Dermis blood vessel endothelial cell (primary cell): ENCODE data around the gene DCAF10. TPM values are rescaled to one million over a fixed set of nuclear protein-coding genes. Genes with fewer than 3 reads are reported as not detected.
A peak's percentile ranks its signal among the peaks of the same experiment; 100 is the strongest.
"Not testable (repeated sequence)": the region's sequence is repeated elsewhere in the genome, so short reads cannot be mapped to it uniquely, and the experiment has no call there.

Experiments
- DNase-seq: peaks from one replicate; pipeline ENCODE4 v3.0.0; 2010
- total RNA-seq: library from RNA; depleted of rRNA; stranded (reverse); fragments of >200 nt; gene quantifications from 2 replicates; pipeline ENCODE4 v1.2.3, GENCODE V29; 2014

The DCAF10 gene
- total RNA-seq, 1 donor from 2014 or later = 22.8 TPM

DNA sequence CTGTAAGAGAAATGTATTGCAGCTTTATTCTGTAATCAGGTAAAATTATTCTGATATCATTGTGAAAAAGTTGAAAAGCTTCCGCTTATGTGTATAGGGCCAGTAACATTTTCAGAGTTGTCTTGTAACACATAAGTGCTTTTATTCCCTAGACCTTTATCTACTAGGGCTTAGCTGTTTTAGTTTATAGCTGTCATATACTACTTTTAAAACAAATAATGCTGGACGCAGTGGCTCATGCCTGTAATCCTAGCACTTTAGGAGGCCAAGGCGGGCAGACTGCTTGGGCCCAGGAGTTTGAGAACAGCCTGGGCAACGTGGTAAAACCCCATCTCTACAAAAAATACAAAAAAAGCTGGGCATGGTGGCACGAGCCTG is 70.2 kb downstream of the DCAF10 start:
- no peak for DNase-seq

DNA sequence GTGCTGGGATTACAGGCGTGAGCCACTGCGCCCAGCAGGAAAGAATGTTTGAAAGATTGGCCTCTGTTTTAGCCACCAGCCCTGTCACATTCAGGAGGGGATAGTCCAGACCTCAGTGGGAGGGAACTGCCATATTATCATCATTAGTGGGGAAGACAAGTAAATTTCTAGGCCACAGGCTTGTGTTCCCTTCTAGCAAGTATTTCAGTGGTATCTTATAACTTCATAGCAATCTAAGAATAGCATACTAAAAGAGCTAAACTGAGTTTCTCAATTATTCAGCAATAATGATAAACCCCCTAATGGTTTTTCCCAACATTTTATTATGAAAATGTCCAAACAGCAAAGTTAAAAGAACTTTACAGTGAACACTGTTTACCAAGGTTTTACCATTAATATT is 73.4 kb downstream of the DCAF10 start:
- DNase-seq = no peak

DNA sequence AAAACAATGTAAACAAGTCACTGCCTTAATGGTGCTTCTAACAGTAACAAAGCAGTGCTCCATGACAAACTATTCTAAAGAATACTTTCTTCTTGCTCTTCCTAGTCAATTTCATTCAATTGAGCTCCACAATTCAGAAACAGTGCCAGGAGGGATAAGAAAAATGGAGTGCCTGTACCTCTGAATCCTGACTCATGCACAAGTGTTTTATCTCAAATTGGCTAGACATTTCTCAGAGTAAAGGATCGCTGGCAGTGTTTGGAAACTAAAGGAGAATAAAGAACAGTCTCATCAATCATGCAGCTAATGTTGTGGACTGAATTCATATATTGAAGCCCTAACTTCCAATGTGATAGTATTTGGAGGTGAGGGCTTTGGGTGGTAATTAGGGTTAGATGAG is 75.8 kb downstream of the DCAF10 start:
- DNase-seq = no peak

DNA sequence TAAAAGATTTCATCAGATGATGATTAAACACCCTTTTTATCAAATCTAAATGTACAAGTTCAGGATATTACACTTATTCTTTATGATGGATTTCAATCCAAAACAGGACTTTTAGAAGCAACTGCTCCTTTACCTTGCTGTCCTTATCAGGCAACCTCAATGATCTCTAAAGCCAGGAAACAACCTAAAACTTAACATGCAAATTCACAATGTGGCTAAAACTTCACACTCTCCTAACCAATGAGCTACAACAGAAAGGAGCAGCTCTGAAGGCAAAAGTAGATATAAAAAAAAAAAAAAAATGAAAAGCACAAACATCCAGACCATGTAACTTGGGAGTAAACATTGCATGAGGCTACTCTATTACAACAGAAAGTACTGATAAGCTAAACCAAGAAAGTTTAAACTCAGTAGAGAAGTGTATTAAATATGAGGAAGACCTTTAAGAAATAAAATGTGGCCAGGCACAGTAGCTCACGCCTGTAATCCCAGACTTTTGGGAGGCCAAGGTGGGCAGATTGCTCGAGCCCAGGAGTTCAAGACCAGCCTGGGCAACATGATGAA is 80.4 kb downstream of the DCAF10 start:
- DNase-seq = no peak

DNA sequence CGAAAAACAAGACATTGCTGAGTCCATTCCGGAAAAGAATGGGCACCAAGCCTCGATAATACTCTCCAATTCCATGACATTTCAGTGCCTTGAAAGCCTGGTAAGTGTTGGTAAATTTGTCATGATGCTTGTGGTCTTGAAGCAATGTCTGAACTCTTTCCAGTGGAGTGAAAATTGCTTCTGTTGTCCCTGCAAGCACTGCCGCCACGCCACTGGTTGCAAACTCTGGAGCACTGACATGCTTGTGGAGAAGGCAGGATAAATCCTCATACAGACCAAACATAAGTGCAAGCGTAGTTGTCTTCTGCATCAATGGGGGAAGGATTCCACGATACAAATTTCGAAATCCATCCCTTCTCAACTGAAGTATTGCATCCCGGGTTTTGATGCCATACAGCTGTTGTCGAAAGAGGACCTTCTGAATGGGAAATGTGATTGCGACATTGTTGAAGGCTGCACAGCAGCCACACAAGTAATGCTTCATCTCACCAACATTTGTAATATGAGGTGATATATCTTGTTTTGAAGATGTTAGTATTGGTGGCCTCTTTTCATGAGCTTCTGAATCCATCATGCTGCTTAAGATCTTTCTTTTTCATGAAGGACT is 87.5 kb downstream of the DCAF10 start:
- DNase-seq = not testable (repeated sequence)

DNA sequence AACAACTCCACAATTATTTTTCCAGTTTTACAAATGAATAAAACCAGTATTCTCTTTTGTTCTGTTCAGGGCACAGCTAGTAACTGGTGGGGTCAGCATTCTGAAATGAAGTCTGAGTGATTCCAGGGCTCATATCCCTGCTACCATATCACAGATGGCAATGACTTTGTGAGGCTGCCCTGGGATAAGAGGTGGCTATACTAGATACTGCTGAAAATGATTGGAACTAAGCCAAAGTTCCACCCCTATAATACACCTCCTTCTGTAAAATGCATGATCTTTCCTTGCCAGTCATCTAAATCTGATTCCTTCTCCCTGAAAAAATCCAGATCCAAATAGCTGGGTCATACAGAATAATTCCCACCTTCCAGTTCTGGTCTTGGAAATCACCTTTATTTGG is 88.9 kb downstream of the DCAF10 start:
- no peak for DNase-seq

DNA sequence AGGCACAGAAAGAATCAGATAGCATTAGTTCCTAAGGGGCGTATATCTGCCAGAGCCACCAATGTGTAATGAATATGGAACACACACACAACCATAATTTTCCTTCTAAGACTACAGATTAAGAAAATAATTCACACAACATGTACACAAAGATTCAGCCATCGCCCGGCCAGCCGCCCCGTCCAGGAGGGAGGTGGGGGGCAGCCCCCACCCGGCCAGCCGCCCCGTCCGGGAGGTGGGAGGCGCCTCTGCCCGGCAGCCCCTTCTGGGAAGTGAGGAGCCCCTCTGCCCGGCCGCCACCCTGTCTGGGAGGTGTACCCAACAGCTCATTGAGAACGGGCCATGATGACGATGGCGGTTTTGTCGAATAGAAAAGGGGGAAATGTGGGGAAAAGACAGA is 90.4 kb downstream of the DCAF10 start:
- not testable (repeated sequence) for DNase-seq

DNA sequence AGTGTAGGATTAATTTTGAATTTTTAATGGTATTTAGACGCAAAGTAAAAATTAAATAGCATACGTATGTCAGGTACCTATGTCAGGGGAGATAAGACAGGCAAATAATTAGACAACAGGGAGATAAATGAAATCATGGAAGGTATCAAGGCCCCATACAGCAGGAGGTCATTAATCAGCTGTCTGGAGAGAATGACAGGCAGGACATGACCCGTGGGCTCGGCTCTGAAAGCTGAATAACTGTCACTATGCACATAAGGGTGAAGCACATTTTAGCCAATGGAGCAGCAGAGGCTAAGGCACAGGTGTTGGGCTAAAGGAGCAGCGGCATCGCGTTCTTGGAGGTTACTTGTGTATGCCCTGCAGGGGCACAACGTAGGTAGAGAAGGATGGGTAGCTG is 91.5 kb downstream of the DCAF10 start:
- DNase-seq = no peak

DNA sequence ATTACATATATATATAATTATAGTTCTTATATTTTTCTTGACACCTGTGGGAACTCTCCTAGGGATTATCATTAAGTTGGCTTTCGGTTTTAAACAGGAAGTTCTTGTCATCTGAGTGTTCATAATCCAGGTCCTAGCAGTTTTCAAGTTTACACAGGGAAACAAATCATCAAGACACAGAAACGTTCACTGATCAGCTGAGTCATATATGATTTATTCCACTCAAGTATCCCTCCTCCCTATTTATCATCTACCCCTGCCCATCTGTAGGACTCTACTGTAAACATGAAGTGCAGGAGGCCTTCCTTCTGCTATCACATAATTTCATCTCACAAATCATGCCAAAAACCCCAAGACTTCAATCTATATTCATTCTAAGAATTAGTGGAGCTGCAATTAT is 97.1 kb downstream of the DCAF10 start:
- DNase-seq = peak; percentile 46

DNA sequence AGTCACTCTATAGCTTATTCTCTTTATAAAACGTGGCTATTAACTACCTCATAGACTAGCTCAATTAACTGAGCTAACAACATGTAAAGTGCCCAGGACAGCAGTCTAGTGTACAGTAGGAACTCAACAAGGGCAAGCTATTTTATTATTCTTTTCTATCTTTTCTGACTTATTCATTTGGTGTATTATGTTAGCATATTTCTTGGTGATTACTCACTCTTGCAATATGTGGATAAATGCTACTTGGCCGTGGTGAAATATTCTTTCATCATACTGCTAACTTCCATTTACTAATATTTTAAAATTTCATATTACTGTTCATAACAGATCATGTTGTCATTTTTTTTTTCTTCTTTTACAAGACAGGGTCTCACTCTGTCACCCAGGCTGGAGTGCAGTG is 98.4 kb downstream of the DCAF10 start:
- DNase-seq = no peak

DNA sequence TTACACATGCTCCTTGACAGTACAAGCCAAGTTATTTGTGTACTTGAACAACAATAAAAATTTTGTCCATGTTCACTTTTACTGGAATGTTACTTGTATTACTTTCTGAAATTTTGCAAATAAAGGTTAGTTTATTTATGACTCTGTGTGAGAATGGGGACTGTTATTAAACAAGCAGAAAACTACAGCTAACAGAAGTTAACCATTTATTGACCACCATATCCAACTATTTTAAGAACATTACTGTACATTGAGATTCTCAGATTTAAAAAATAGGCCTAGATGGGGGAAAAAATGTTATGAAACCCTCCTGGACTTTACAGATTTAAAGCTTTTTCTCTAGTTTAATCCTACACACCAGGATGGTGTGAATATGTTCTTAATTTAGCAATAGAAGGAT is 101.5 kb downstream of the DCAF10 start:
- DNase-seq = no peak

DNA sequence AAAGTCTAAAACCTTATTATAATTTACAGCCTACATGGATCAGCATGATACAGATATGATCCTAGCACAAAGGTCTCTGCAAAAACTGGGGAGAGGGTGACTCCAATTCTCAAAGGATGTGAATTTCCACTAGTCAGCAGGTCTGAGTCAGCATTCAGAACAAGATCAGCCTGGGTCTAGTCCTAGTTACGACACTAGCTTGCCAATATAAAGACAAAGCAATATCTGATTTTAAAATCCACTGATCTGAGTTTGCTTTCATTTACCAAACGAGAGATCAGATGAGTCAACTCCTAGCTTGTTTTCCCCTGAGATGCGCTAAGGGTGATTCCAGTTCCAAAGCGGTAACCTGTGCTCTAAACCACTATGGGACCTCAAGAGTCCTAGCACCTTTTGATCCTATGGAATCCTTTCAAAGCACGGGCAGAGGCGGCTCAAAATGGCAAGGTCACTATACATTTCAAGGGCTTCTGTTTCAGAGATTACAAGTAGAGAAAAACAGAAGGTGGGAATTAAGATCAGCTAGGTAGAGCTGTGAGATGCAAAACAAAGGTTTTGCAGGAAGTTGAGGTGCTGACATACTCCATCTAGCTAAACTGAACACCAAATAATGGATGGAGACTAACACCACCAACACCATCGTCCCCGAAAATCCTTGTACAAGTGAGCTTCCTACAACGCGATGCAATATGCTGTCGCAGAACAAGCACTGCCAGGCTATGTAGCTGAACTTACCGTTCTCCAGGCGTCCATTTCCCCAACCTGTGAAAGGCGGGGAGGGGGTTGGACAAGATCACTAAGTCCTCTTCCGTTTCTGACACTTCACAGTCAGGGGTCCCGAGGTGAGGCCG is 102.4 kb downstream of the DCAF10 start:
- peak; percentile 49 for DNase-seq

DNA sequence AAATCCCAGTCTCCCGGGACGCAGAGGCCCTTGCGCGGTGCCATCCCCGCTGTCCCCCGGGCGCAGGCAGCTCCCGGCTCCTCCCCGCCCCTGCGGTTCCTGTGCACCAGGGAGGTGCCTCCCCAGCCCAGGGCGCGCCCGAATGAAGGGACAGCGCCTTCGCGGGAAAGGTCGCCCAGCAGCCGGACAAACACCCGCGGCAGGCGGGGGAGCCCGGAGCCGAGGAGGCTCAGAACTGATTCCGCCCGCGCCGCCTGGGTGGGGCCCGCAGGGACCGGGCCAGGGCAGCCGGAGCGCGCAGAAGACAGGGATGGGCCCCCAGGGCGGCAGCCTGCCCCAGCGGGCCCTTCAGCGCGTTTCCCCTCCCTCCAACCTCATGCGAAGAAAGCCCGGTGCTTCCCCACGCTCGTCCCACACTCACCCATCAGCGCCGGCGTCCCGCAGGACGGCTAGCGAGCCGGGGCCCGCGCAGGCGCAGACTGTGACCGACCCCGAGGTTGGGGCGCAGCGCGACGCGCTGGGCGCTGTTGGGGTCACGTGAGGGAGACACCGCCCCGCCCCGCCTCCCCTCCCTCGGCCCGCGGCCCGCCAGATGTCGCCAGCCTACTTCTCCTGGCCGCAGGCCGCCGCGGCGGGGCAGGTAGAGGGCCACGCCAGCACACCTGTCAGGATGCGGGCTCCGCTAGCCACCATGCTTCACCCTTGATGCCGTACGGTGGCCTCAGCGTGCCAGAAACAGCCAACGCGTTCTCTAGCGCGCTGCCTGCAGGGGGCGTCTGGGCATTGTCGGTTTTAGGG is 103.2 kb downstream of the DCAF10 start, which contains the start of gene SLC25A51:
TSS of gene SLC25A51 (minus strand) at position 481 of the 798 bp plus-strand sequence. CDS start 15,577 bp downstream, outside the sequence.
- peak; percentile 96 for DNase-seq

DNA sequence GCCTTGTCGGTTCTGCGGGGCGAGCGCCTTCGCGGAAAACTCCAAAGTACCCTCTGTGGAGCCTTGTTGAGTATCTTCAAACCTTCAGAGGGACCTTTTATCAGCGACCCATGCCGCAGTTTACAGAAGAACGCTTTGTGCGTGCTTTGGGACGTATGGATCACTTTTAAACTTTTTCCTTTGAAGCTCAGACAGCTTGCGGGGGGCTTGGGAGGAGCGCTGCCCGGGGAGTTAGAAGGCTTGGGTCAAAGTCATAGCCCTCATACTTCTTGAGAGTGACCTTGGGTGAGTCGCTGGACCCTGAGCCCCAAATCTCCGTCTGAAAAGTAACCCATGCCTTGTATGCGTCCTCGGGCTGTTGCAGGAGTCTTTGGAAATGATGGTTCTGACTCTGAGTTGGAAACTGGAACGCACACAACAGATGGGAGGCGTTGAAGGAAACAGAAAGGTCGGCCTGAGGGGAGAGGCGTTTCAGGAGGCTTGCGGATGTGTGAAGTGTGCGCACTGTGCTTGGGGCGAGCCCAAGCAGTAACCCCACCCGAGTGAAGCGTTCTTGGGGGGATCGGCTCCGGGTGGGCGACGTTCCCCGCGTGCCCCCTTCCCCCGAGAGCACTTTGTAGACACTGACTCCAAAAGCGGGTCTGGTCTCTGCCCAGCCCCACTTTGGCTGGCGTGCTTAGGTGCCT is 104.0 kb downstream of the DCAF10 start:
- DNase-seq = peak; percentile 64

DNA sequence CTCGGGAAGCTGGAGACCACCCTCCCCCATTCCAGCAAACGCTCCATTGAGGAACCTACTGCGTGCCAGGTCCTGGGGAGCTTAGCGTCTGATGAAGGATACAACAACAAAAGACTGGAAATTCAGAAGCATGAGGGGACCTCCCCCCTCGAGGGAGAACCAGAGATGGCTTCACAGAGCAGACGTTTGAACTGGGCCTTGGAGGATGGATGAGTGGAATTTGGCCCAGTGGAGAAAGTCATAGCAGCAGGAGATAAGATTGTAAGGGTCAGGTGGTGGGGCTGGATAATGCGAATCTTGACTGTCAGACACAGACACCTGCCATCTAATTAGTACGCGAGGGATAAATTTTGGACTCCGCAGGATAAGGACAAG is 104.5 kb downstream of the DCAF10 start:
- no peak for DNase-seq

DNA sequence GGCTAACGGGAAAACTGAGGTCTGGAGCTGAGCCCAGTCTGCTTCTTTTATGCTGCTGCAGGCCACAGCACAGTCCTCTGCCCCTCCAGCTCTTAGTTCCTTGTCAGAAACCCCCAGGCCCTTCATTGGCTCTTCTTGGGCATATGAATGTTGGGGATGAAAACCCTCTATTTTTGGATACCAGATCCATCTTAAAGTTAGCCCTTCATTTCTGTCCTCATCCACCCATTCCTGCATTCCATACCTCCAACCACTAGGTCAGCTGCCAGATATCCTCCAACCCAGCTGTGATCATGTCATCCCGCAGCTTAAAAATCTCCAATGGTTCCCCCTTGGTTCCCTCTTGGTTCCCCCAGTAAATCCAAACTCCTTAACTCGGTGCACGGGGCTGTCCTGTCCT is 105.2 kb downstream of the DCAF10 start:
- DNase-seq = no peak

DNA sequence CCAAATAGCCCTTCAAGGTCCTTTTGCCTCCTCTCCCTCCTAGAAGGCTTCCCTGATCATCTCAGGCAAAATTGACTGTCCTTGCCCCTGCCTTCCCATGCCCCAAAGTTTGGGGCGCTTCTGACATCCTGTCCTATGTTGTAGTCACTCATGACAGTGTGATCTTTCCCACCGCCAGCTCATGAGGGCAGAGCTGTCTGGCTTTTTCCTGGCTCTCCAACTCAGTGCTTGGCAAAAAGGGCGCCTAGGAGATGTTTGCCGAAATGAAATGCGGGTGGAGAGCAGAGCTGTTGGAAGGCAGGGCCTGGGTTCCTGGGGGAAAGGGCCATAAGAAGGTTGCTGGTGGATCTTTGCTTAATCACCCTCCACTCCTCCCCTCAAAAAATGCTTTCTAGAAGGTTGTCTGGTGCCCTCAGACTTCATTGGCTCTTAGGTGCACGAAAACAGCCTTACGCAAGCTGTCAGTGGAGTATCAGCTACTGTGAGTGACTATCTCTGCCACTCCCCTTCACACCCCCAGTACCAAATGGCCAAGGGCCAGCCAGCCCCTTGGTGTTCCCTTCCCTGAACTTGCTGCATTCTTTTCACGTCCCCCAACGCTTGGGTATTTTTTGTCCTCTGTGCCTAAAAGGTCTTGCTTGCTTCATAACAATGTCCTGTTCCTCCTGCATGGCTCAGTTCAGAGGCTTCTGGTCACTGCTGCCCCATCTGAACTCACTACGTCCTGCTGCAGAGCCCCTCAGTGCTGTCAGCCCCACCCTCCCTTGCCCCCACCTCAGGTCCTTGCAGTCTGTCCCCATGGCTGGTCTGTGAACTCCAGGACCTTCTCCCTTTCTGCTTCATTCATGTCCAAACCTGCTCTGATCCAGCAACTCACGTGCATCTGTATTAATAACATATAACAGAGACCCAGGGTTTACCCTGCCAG is 106.0 kb downstream of the DCAF10 start:
- DNase-seq = no peak

DNA sequence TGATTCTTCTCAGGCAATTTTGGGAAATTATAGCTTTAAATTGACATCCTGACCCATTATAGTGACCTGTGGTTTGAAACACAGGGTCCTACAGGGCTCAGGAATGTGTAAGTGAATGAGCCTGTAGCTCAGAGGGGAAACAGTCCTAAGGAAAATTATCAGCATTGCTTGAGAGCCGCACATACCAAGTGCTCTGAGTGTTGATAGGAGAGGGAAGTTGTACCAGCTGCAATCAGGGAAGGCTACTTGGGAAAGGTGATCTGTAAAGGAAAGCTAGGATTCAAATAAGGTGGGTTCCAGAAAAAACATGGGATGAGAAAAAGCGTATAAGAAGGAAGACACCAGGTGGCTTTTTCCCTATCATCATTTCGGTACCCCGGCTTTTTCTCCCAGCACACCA is 107.7 kb downstream of the DCAF10 start:
- no peak for DNase-seq

DNA sequence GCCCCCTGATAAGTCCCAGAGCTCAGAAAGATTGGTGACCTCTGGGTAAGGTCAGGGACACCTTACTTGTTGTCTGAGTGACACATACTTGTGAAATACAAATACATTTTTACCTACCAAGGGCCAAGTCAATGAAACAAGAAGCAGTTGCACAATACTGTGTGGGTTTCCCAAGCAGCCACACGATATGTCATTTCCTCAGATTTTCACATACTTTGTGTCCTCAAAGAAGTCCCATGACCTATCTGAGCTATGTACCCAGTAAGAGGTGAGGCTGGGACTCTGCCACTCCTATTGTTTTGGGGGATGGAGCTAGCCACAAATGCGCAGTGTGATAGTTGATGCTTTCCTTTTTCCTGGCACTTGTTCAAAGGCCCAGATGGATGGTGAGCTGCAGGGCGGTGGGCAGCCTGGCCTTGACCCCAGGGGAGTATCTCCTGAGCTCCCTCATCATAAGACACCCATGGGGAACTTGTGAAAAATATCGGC is 108.1 kb downstream of the DCAF10 start:
- no peak for DNase-seq

DNA sequence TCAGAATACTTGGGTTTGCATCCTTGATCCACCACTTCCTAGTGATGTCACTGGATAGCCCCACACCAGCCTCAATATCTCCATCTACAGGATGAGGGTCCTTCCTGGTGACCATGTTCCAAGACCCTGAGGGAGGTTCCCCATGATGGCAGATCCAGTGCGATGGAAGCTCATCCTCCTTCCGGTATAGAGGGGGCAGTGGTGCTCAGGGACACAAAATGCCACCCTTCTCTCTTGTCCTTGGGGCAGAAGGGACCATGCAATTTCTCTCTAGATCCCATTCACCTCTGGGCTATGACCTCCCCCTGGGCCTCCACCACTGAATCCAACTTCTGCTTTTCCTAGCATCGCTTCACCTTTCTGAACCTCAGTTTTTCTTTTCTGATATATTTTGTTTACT is 108.7 kb downstream of the DCAF10 start:
- DNase-seq = no peak

DNA sequence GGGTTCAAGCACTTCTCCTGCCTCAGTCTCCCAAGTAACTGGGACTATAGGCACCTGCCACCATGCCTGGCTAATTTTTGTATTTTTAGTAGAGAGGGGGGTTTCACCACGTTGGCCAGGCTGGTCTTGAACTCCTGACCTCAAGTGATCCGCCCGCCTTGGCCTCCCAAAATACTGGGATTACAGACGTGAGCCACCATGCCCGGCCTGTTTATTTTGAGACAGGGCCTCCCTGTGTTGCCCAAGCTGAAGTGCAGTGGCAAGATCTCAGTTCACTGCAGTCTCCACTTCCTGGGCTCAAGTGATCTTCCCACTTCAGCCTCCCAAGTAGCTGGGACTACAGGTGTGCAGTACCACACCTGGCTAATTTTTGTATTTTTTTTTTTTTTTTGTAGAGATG is 109.2 kb downstream of the DCAF10 start:
- not testable (repeated sequence) for DNase-seq
